SK-N-SH (cell line): Measurements from ENCODE around the gene RGS18. TPM values are rescaled to one million over a fixed set of nuclear protein-coding genes. Genes with fewer than 3 reads are reported as not detected.
"Not testable (repeated sequence)": the region's sequence is repeated elsewhere in the genome, so short reads cannot be mapped to it uniquely, and the experiment has no call there.

Source experiments
- CTCF ChIA-PET: fragments of 300-600, 350-600 bp; formaldehyde crosslinking; extraction: SDS; loops from one replicate; lab custom pipeline; 2021; lab: Yijun Ruan, JAX
- POLR2A ChIA-PET: fragments of 350-600 bp; sonication (Branson Sonifier 250); formaldehyde crosslinking; extraction: SDS; loops from one replicate; lab custom pipeline; 2020; ENCODE audit warnings: antibody characterized with exemption, inconsistent platforms; lab: Yijun Ruan, JAX
- DNase-seq: peaks from one replicate; pipeline ENCODE4 v3.0.0; 2012
- H2AFZ ChIP-seq: fragments of 200-600 bp; sonication (generic); 2 replicates; pipeline ENCODE4 v1.8.1; 2016; ENCODE audit warnings: antibody characterized with exemption, mild to moderate bottlenecking, low read depth
- H3F3A ChIP-seq: fragments of 200-600 bp; sonication (generic); replicated peaks from 2 replicates; pipeline ENCODE3; 2016; ENCODE audit warnings: antibody characterized with exemption, mild to moderate bottlenecking; ENCODE audit not compliant: insufficient read depth
- H3K27ac ChIP-seq, 2 experiments: fragments of 200-500 bp in 1 of 2; fragments of 200-600 bp in 1 of 2; sonication (Bioruptor generic) in 1 of 2; sonication (generic), shearing (Covaris generic) in 1 of 2; 2 replicates each; pipeline versions ENCODE4 v1.5.1 to v1.6.1; 2014 to 2016; ENCODE audit warnings: low read depth in 2 of 2, inconsistent platforms in 1 of 2, low read length in 1 of 2, mild to moderate bottlenecking in 1 of 2, mixed read lengths in 1 of 2
- H3K27me3 ChIP-seq: fragments of 200-600 bp; sonication (generic), shearing (Covaris generic); 2 replicates; pipeline ENCODE4 v1.6.1; 2016; ENCODE audit warnings: mixed run types; ENCODE audit not compliant: insufficient read depth
- H3K36me3 ChIP-seq, 2 experiments: fragments of 200-500 bp in 1 of 2; fragments of 200-600 bp in 1 of 2; sonication (Bioruptor generic) in 1 of 2; sonication (generic) in 1 of 2; replicated peaks in 1 of 2; 2 replicates each; pipeline versions ENCODE3 to v1.5.1; 2014 to 2016; ENCODE audit warnings: low read length in 1 of 2, mild to moderate bottlenecking in 1 of 2; ENCODE audit not compliant: insufficient read depth in 2 of 2, control insufficient read depth in 1 of 2
- H3K4me1 ChIP-seq, 2 experiments: fragments of 200-500 bp in 1 of 2; fragments of 200-600 bp in 1 of 2; sonication (Bioruptor generic) in 1 of 2; sonication (generic), shearing (Covaris generic) in 1 of 2; 2 replicates each; pipeline versions ENCODE4 v1.5.1 to v1.6.1; 2014 to 2016; ENCODE audit warnings: low read depth in 1 of 2, low read length in 1 of 2, mixed run types in 1 of 2; ENCODE audit not compliant: insufficient read depth in 2 of 2, control insufficient read depth in 1 of 2
- H3K4me2 ChIP-seq: fragments of 200-600 bp; sonication (generic), shearing (Covaris generic); 2 replicates; pipeline ENCODE4 v1.6.1; 2017; ENCODE audit warnings: mixed run types
- H3K4me3 ChIP-seq, 2 experiments: fragments of 200-500 bp in 1 of 2; fragments of 200-600 bp in 1 of 2; sonication (Bioruptor generic) in 1 of 2; sonication (generic), shearing (Covaris generic) in 1 of 2; 2 replicates each; pipeline versions ENCODE4 v1.5.1 to v1.8.1; 2014 to 2016; ENCODE audit warnings: low read depth in 2 of 2, inconsistent platforms in 1 of 2, low read length in 1 of 2, mild to moderate bottlenecking in 1 of 2, mixed read lengths in 1 of 2, moderate library complexity in 1 of 2
- H3K79me2 ChIP-seq: fragments of 200-600 bp; sonication (generic); 2 replicates; pipeline ENCODE4 v1.8.1; 2017; ENCODE audit warnings: mild to moderate bottlenecking; ENCODE audit not compliant: insufficient read depth
- H3K9ac ChIP-seq: fragments of 200-600 bp; sonication (generic); 2 replicates; pipeline ENCODE4 v1.6.1; 2017; ENCODE audit warnings: mixed run types
- H3K9me2 ChIP-seq: fragments of 200-600 bp; sonication (generic); 2 replicates; pipeline ENCODE4 v1.6.1; 2017; ENCODE audit warnings: mixed run types
- H3K9me3 ChIP-seq: fragments of 200-600 bp; sonication (generic); 2 replicates; pipeline ENCODE4 v1.6.1; 2017; ENCODE audit warnings: mixed run types, mild to moderate bottlenecking, moderate library complexity
- H4K20me1 ChIP-seq: fragments of 200-600 bp; sonication (generic); 2 replicates; pipeline ENCODE4 v1.6.1; 2017; ENCODE audit warnings: mild to moderate bottlenecking, mixed run types; ENCODE audit not compliant: insufficient read depth
- CHD2 ChIP-seq: fragments of 150-350 bp; IDR thresholded peaks from 2 replicates; pipeline ENCODE4 v1.6.1; 2018; ENCODE audit warnings: low read length; ENCODE audit not compliant: partially characterized antibody
- MEF2A ChIP-seq: IDR thresholded peaks from 2 replicates; pipeline ENCODE4 v1.4.0; 2012; ENCODE audit warnings: low read depth, borderline replicate concordance
- NFIC ChIP-seq: IDR thresholded peaks from 2 replicates; pipeline ENCODE4 v1.4.0; 2012; ENCODE audit warnings: borderline replicate concordance
- PBX3 ChIP-seq: IDR thresholded peaks from 2 replicates; pipeline ENCODE4; 2012
- RAD21 ChIP-seq: IDR thresholded peaks from 2 replicates; pipeline ENCODE4 v1.6.1; 2012; ENCODE audit warnings: mild to moderate bottlenecking, low read length
- REST ChIP-seq: IDR thresholded peaks from 2 replicates; pipeline ENCODE4 v1.6.1; 2012; ENCODE audit warnings: mild to moderate bottlenecking, low read depth, low read length, moderate library complexity
- ZBTB33 ChIP-seq: IDR thresholded peaks from 2 replicates; pipeline ENCODE4 v1.4.0; 2012; ENCODE audit warnings: low read depth, borderline replicate concordance
- WGBS: methylation state at CpG from one replicate; pipeline ENCODE4 v1.1.6; 2017; ENCODE audit warnings: low lambda C conversion rate; 5-methylcytosine and 5-hydroxymethylcytosine counted together
- polyA plus RNA-seq, 3 experiments: library from polyadenylated mRNA; depleted of rRNA; stranded (reverse); fragments of >200 nt; gene quantifications; 2 replicates each; pipeline ENCODE4 v1.2.3, GENCODE V29; 2012
- TF ChIP-seq, protein P1 (sequence below): fragments of 150-350 bp; IDR thresholded peaks from 2 replicates; pipeline ENCODE4 v1.6.1; 2017; ENCODE audit warnings: antibody characterized with exemption, low read length, low read depth, borderline replicate concordance

Gene RGS18
- polyA plus RNA-seq, 1 of the 3 experiments (the other 2 are of a cell fraction): not detected

DNA sequence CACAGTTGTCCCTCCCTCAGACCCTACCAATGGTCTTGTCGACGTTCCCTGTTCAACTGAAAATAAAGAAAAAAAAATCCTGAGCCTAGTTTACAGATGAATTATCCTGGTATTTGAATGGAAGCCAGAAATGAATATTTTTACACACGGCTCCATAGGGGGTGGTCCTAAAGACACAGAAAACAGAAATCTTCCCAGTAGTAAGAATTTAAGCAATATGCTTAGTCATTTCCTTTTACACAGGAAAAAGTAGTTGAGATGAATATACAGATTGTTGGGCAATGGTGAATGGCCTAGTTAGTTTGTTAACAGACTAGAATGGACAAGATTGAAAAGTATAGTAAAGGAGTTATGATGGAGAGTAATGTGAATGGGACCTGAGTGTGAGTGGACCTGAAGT, 67.4 kb downstream of the RGS18 start:
- TF ChIP-seq PBX3: no peak
- TF ChIP-seq MEF2A: no peak
- TF ChIP-seq ZBTB33: no peak
- no peak for TF ChIP-seq RAD21
- TF ChIP-seq CHD2: no peak
- WGBS: 10% methylated on average over 3 of the region's 3 CpGs
- Histone ChIP-seq H3K27ac (no peak overlapping the region), H3K4me1 (peaks cover 0 to 14% of the 10 kb centered on the region in 2 experiments; a peak in 1 of 4 replicates), H3K9me2 (no peaks in the 10 kb centered on the region; the same call in 1 of the 2 replicates), H3K36me3 (no peaks in the 10 kb centered on the region), H3F3A (no peaks in the 10 kb centered on the region), H3K79me2 (no peaks in the 10 kb centered on the region), H3K9ac (no peak overlapping the region), H3K4me3 (no peak overlapping the region), H3K4me2 (no peak overlapping the region), H2AFZ (no peak overlapping the region; the same call in 1 of the 2 replicates), H3K27me3 (no peaks in the 10 kb centered on the region), H3K9me3 (no peaks in the 10 kb centered on the region), H4K20me1 (no peaks in the 10 kb centered on the region)
- CTCF ChIA-PET: no interaction called here
- no peak for DNase-seq
- POLR2A ChIA-PET: no interaction called here

DNA sequence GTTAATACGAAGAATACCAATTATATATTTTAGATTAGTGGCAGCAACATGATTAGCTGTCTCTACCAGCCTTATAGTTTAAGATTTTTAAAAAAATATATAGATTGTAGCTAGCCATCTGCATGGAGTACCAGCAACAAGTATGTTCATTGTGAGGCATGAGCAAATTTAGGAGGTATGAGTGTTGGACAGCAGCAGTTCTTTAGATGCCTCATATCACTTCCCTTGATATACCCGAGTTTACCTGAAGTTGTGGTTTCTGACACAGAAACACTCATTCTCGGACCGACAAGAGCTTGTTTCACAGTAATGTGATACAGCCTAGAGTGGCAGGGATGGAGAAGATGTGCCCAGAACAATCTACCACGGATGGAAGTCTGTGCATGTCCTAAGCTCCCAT, 69.1 kb downstream of the RGS18 start:
- ChIA-PET POLR2A (no interaction called here), CTCF (no interaction called here)
- TF ChIP-seq REST (0 out of 2 replicates have a peak, but pooled peaks have one; percentile 22), MEF2A (no peak), NFIC (no peak)
- TF ChIP-seq, protein P1, sequence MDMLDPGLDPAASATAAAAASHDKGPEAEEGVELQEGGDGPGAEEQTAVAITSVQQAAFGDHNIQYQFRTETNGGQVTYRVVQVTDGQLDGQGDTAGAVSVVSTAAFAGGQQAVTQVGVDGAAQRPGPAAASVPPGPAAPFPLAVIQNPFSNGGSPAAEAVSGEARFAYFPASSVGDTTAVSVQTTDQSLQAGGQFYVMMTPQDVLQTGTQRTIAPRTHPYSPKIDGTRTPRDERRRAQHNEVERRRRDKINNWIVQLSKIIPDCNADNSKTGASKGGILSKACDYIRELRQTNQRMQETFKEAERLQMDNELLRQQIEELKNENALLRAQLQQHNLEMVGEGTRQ: no peak
- no peak for DNase-seq
- H3K27me3 ChIP-seq: no peaks in the 10 kb centered on the region
- H3K9ac ChIP-seq: no peak overlapping the region
- no peaks in the 10 kb centered on the region for H3K79me2 ChIP-seq
- H3K27ac ChIP-seq: no peak overlapping the region
- no peaks in the 10 kb centered on the region for H4K20me1 ChIP-seq
- H2AFZ ChIP-seq: no peak overlapping the region
- H3K36me3 ChIP-seq: no peaks in the 10 kb centered on the region
- no peak overlapping the region for H3K4me3 ChIP-seq
- H3K4me1 ChIP-seq: peaks cover 0 to 14% of the 10 kb centered on the region in 2 experiments; a peak in 1 of 4 replicates
- H3F3A ChIP-seq: no peaks in the 10 kb centered on the region
- H3K9me3 ChIP-seq: no peaks in the 10 kb centered on the region
- no peak overlapping the region for H3K4me2 ChIP-seq
- 15% methylated on average over 5 of the region's 5 CpGs for WGBS
- no peaks in the 10 kb centered on the region; the same call in 1 of the 2 replicates for H3K9me2 ChIP-seq

GRCh38 chr1:192227980-192228379, 69.7 kb downstream of the RGS18 start:
- H3K27ac ChIP-seq, H3F3A ChIP-seq, H3K9ac ChIP-seq, H3K4me2 ChIP-seq, H3K4me3 ChIP-seq, H3K36me3 ChIP-seq, H3K27me3 ChIP-seq, H3K9me2 ChIP-seq, CTCF ChIA-PET, H3K79me2 ChIP-seq, H4K20me1 ChIP-seq, POLR2A ChIA-PET, H2AFZ ChIP-seq, H3K9me3 ChIP-seq, DNase-seq: not testable (repeated sequence)
- peaks cover 0 to 14% of the 10 kb centered on the region in 2 experiments; a peak in 1 of 4 replicates for H3K4me1 ChIP-seq
- 47% methylated on average over 13 of the region's 13 CpGs for WGBS
